ENCODE data around the gene PDE11A.

PDE11A gene

DNA sequence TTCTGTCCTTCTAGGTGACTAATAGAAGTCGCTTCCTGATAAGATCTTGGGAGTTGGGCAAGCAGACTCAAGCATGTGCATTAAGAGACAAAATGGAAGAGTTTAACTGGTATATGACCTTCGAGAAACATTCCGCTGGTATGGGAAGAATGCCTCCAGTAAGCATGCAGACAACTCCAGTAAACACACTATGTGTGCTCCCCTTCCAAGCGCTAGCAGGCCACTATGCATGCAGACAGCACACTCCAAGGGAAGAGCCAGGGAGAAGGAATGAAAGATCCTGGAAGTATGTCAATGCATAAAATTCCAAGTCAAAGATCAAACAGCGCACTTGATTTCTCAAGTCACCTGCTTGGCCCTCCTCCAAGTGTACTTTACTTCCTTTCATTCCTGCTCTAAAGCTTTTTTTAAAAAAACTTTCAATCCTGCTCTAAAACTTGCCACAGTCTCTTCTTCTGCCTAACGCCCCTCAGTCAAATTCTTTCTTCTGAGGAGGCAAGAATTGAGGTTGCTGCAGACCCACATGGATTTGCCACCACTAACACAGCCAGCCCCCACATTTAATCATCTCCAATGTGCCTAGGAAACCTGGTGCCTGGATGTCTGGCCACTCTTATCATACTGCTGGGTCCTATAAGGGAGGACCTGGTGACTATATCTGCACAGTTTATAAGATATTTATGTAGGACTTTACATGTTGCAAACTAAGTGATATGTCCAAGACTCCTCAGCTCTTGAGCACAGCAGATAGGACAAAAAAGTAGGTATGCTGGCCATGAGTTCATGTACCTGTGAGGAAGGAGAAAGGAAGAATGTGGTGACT is 239.8 kb downstream of the PDE11A start:
- peaks cover 7% of the 10 kb centered on the region for H3K9me3 Mint-ChIP-seq
- no peaks in the 10 kb centered on the region for H3K27me3 Mint-ChIP-seq
- H3K4me1 Mint-ChIP-seq: no peaks in the 10 kb centered on the region
- H3K27ac Mint-ChIP-seq (ENCODE audit: low read depth): no peak overlapping the region
- ATAC-seq (replicated peaks; ENCODE audit: extremely low read depth, poor library complexity, severe bottlenecking): no peak
- no peak overlapping the region for H3K4me3 Mint-ChIP-seq
- no peak for DNase-seq (ENCODE audit: low spot score in 2 of 2)
- no peaks in the 10 kb centered on the region for H3K36me3 Mint-ChIP-seq (ENCODE audit: insufficient read depth)

DNA sequence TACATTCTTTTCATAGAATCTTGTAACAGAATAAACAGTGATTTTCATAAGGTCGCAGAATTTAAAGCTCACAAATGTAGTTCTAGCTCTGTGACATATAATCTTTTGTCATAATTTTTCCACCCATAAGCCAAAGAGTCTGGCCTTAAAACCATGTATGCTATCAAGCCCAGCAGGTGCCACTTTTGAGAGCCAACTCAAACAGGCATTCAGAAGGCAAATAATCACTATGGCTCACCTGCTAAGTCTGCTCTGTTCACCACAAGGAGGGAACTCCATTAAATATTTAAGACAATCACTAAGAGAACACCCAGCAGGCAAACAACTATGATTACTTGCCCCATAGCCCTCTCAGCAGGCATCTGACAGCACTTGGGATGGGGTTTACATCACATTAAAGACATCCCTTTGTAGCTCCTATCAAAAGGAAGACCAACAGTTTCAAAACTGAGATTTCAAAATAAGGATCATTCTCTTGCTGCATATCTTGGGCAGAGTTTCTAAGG is 241.6 kb downstream of the PDE11A start:
- no peaks in the 10 kb centered on the region for H3K9me3 Mint-ChIP-seq
- DNase-seq (ENCODE audit: low spot score in 2 of 2): no peak
- H3K27ac Mint-ChIP-seq (ENCODE audit: low read depth): no peak overlapping the region
- H3K4me1 Mint-ChIP-seq: no peaks in the 10 kb centered on the region
- H3K27me3 Mint-ChIP-seq: no peaks in the 10 kb centered on the region
- H3K36me3 Mint-ChIP-seq (ENCODE audit: insufficient read depth): no peaks in the 10 kb centered on the region
- no peak for ATAC-seq (replicated peaks; ENCODE audit: extremely low read depth, poor library complexity, severe bottlenecking)
- H3K4me3 Mint-ChIP-seq: no peak overlapping the region

DNA sequence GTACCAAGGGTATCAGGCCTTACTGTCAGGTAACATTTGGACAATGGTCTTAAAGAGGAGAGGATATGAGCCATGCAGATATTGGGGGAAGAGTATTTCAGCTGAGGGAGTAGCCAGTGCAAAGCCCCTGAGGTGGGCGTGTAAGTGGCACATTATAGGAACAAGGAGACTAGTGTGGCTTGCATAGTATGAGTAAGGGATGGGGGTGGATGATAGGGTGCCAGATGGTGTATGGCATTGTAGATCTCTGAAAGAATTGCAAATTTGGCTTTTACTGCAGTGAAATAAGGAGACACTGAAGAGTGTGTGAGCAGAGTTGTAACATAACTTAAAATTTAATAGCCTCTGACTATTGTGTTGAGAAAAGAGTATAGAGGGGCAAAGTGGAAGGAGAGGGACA is 244.0 kb downstream of the PDE11A start:
- Mint-ChIP-seq H3K4me3 (no peak overlapping the region), H3K9me3 (no peaks in the 10 kb centered on the region), H3K27ac (ENCODE audit: low read depth) (no peak overlapping the region), H3K36me3 (ENCODE audit: insufficient read depth) (no peaks in the 10 kb centered on the region), H3K4me1 (no peaks in the 10 kb centered on the region), H3K27me3 (peaks cover 7% of the 10 kb centered on the region)
- ATAC-seq (replicated peaks; ENCODE audit: extremely low read depth, poor library complexity, severe bottlenecking): no peak
- no peak for DNase-seq (ENCODE audit: low spot score in 2 of 2)

DNA sequence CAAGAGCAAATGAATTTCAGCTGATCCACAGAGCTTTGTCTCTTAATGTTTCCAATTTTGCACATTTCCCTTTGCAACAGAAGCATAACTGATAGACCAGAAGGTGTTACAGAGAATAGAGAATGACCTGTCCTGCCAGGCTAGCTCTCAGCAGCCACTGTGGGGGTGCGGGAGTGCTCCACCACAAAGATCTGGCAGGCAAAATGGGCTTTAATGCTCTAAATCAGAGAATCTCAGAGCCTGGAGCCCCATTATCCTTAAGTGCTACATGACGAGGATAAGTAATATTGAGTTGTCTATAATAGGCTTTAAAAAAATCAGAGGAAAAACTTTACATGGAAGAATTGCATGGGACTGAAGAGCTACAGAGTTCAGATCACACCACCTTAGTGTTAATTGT is 245.7 kb downstream of the PDE11A start:
- ATAC-seq (replicated peaks; ENCODE audit: extremely low read depth, poor library complexity, severe bottlenecking) (no peak), DNase-seq (ENCODE audit: low spot score in 2 of 2) (no peak)
- no peaks in the 10 kb centered on the region for H3K36me3 Mint-ChIP-seq (ENCODE audit: insufficient read depth)
- no peak overlapping the region for H3K4me3 Mint-ChIP-seq
- H3K9me3 Mint-ChIP-seq: no peaks in the 10 kb centered on the region
- no peak overlapping the region for H3K27ac Mint-ChIP-seq (ENCODE audit: low read depth)
- peaks cover 16% of the 10 kb centered on the region for H3K27me3 Mint-ChIP-seq
- no peaks in the 10 kb centered on the region for H3K4me1 Mint-ChIP-seq

DNA sequence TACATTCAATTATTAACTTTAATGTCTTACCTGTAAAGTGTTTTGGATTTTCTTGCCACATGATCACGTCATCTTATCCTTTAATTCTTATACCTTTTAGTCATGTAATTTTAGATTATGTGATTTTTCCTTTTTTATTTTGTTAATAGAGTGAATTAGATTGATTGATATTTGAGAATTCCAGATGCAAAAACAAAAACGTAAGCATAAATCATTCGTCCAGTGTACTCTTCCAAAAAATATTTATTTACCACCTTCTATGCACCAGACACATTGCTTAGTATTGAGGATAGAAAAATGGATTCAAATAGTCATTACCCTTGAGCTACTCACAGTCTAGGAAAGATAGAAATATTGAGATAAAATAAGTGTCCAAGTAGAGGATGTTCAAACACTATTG is 249.6 kb downstream of the PDE11A start:
- ATAC-seq (replicated peaks; ENCODE audit: extremely low read depth, poor library complexity, severe bottlenecking) (no peak), DNase-seq (ENCODE audit: low spot score in 2 of 2) (no peak)
- Mint-ChIP-seq H3K27ac (ENCODE audit: low read depth) (no peak overlapping the region), H3K36me3 (ENCODE audit: insufficient read depth) (no peaks in the 10 kb centered on the region), H3K4me3 (no peak overlapping the region), H3K9me3 (no peaks in the 10 kb centered on the region), H3K4me1 (no peaks in the 10 kb centered on the region), H3K27me3 (peaks cover 16% of the 10 kb centered on the region)

DNA sequence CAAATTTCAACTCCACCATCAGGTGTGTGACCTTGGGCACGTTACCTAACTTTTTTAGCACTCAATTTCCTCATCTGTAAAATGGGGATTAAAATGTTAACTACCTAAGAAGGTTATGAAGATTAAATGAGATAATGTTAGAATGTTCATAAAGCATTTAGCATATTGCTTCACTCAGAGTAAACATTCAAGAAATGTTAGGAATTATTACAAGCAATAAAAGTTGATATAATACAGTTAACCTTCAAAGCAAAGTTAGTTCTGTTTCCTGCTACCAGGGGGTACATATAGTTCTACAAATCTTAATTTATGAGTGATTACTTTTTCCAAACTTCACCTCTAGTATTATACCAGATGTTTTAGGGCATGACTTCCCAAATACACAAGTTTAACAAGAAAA is 254.2 kb downstream of the PDE11A start:
- Mint-ChIP-seq H3K9me3 (no peaks in the 10 kb centered on the region), H3K4me1 (no peaks in the 10 kb centered on the region)
- ATAC-seq (replicated peaks; ENCODE audit: extremely low read depth, poor library complexity, severe bottlenecking): no peak

DNA sequence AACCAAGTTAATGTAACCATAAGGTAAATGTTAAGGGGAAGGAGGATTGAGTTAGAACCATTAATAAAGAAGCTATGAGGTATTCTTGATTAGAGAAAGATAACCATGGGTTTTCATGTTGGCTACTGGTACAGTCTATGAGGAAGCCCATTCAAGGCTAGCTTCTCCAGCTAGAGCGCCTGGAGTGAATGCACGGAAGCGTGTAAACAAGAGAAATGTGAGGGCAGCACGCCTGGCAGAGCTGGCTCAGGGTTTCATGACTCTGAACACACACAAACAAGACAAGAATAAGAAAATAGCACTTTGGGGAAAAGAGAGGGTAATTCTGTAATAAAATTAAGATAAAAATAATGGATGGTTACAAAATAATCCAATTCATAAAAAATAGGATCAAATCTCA is 255.3 kb downstream of the PDE11A start:
- H3K27me3 Mint-ChIP-seq: peaks cover 19% of the 10 kb centered on the region

More for the DNA sequence above, 254.2 kb downstream of the PDE11A start:
- Mint-ChIP-seq H3K27me3 (peaks cover 25% of the 10 kb centered on the region), H3K27ac (ENCODE audit: low read depth) (no peak overlapping the region), H3K4me3 (no peak overlapping the region), H3K36me3 (ENCODE audit: insufficient read depth) (no peaks in the 10 kb centered on the region)
- no peak for DNase-seq (ENCODE audit: low spot score in 2 of 2)

DNA sequence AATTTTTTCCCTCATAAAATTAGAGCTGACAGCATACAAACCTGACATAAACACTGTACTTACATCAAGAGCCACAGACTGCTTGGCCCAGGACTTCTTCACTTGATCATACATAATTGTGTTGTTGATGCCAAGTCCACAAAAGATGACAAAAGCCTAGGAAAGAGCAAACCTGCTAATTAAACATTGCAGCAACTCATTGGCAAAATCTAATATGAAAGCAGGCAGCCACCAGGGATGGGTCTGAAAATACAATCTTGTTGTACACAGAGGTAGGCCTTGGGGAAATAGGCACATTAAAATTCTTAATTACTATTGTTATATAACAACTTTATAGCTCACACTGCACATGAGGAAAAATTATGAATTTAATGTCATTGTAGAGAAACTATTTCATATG is 255.8 kb downstream of the PDE11A start:
- Mint-ChIP-seq H3K36me3 (ENCODE audit: insufficient read depth) (no peaks in the 10 kb centered on the region), H3K27ac (ENCODE audit: low read depth) (no peak overlapping the region), H3K27me3 (peaks cover 19% of the 10 kb centered on the region), H3K9me3 (no peaks in the 10 kb centered on the region), H3K4me1 (no peaks in the 10 kb centered on the region), H3K4me3 (no peak overlapping the region)
- ATAC-seq (replicated peaks; ENCODE audit: extremely low read depth, poor library complexity, severe bottlenecking): no peak
- DNase-seq (ENCODE audit: low spot score in 2 of 2): no peak

More for the DNA sequence above, 255.3 kb downstream of the PDE11A start:
- no peak for ATAC-seq (replicated peaks; ENCODE audit: extremely low read depth, poor library complexity, severe bottlenecking)
- no peak for DNase-seq (ENCODE audit: low spot score in 2 of 2)
- Mint-ChIP-seq H3K9me3 (no peaks in the 10 kb centered on the region), H3K27ac (ENCODE audit: low read depth) (no peak overlapping the region), H3K36me3 (ENCODE audit: insufficient read depth) (no peaks in the 10 kb centered on the region), H3K4me3 (no peak overlapping the region), H3K4me1 (no peaks in the 10 kb centered on the region)

DNA sequence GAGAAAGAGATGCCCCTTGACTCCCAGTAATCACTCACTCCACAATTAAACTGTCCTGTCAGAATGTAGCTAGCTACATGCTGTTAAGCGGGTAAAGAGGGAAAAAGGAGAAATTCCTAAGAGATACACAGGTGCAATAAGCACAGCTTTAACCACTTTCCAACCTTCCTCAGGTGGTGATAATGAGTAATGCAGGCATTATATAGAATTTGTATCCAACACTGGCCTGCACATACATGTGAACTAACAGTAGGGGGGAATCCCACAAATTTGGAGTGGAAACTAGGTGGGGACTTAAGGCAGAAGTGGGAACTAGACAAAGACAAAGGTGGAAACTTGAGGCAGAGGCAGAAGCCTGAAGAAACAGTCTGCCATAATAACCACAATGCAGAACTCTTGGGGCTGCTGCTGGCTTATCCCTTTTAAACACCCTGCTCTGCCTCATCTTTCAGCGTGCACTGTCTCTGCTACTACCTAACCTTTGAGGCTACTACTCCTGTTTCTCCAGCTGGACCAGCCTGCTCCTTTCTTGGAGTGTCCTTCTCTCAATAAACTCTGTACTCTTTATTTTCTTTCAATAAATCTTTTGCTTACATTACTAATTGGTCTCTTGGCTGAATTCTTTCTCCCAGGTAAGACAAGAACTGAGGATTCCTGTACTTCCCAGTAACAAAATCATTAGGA is 259.7 kb downstream of the PDE11A start:
- Mint-ChIP-seq H3K27me3 (peaks cover 19% of the 10 kb centered on the region), H3K9me3 (no peaks in the 10 kb centered on the region), H3K36me3 (ENCODE audit: insufficient read depth) (no peaks in the 10 kb centered on the region), H3K4me1 (no peaks in the 10 kb centered on the region), H3K27ac (ENCODE audit: low read depth) (no peak overlapping the region), H3K4me3 (no peak overlapping the region)
- DNase-seq (ENCODE audit: low spot score in 2 of 2) (no peak), ATAC-seq (replicated peaks; ENCODE audit: extremely low read depth, poor library complexity, severe bottlenecking) (no peak)

DNA sequence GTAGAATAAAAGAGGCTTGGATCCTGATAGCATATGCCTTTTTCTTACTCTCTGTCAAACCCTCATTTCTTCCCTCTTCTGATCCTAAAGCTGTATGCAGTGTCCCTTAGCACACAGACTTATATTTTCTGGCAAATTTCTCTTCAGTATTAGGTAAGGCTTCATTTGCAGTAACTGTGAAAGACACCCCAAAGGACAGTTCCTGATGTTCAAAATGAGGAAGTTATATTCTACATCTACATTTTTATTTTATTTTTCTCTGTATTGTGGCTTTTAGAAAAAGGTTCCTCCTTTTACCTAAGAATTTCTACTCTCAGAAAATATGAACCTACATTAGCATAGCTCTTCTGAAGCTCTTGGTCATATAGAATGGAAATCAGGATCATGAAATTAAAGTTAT is 261.7 kb downstream of the PDE11A start:
- no peaks in the 10 kb centered on the region for H3K9me3 Mint-ChIP-seq
- DNase-seq (ENCODE audit: low spot score in 2 of 2) (no peak), ATAC-seq (replicated peaks; ENCODE audit: extremely low read depth, poor library complexity, severe bottlenecking) (no peak)
- H3K27me3 Mint-ChIP-seq: peaks cover 19% of the 10 kb centered on the region
- H3K27ac Mint-ChIP-seq (ENCODE audit: low read depth): no peak overlapping the region
- H3K4me3 Mint-ChIP-seq: no peak overlapping the region
- H3K4me1 Mint-ChIP-seq: no peaks in the 10 kb centered on the region
- H3K36me3 Mint-ChIP-seq (ENCODE audit: insufficient read depth): no peaks in the 10 kb centered on the region

DNA sequence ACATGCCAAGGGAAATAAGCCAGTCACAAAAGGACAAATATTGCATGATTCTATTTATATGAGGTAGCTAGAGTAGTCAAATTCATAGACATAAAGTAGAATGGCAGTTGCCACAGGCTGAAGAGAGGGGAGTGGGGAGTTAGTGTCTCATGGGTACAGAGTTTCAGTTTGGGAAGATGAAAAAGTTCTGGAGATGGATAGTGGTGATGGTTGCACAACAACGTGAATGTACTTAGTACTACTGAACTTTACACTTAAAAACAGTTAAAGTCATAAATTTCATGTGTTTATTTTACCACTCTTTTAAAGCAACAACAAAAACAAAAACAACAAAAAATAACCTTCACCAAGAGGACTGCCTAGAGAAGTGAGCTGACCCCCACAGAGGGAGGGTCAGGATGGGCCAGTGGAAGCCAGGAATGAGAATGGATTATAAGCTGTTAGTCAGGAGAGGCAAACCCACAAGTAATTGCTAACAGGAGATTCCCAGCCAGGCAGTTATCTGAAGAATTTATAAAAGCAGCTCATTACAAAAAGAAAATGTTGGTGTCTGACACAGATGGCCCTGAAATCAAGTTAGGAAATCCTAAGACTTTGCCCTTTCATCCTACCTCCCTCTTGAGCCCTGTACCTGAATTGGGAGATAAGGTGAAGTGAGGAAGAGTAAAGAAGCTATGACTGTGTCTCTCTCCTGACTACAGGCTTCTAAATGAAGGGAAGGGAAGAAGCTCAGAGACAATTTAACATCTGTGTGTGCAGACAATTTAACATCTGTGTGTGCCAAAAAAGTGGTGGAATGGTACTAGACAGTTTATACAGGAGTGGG is 263.4 kb downstream of the PDE11A start:
- H3K36me3 Mint-ChIP-seq (ENCODE audit: insufficient read depth): no peaks in the 10 kb centered on the region
- H3K4me3 Mint-ChIP-seq: no peak overlapping the region
- ATAC-seq (replicated peaks; ENCODE audit: extremely low read depth, poor library complexity, severe bottlenecking) (no peak), DNase-seq (ENCODE audit: low spot score in 2 of 2) (no peak)
- no peak overlapping the region for H3K27ac Mint-ChIP-seq (ENCODE audit: low read depth)
- peaks cover 12% of the 10 kb centered on the region for H3K27me3 Mint-ChIP-seq
- no peaks in the 10 kb centered on the region for H3K9me3 Mint-ChIP-seq
- H3K4me1 Mint-ChIP-seq: no peaks in the 10 kb centered on the region

DNA sequence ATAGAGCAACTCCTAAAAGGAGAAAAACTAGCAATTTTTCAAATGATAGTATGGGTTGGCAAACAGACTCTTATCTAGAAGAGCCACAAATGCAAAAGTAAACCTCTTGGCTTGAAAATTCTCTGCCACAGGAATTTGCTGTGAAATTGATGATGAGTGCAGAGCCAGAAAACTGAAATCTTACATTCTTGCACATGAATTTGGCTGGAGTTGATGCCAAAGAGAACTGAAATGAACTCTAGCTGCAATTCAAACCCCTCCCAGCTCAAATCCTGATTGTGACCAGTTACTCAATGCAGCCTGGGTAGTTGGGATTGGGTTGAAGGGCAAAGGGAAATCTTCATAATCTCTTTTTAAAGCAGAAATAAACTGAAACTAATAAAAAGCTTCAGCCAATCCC is 266.6 kb downstream of the PDE11A start:
- no peaks in the 10 kb centered on the region for H3K36me3 Mint-ChIP-seq (ENCODE audit: insufficient read depth)
- DNase-seq (ENCODE audit: low spot score in 2 of 2): no peak
- H3K9me3 Mint-ChIP-seq: no peaks in the 10 kb centered on the region
- no peak for ATAC-seq (replicated peaks; ENCODE audit: extremely low read depth, poor library complexity, severe bottlenecking)
- no peak overlapping the region for H3K4me3 Mint-ChIP-seq
- peaks cover 29% of the 10 kb centered on the region for H3K27me3 Mint-ChIP-seq
- H3K4me1 Mint-ChIP-seq: no peaks in the 10 kb centered on the region
- H3K27ac Mint-ChIP-seq (ENCODE audit: low read depth): no peak overlapping the region
